GM12874 (cell line): ENCODE data around the gene ATG13.

Experiments used
- TF ChIP-seq, protein P1 (sequence below): IDR thresholded peaks from 2 replicates; pipeline ENCODE4 v1.5.1; 2011; ENCODE audit warnings: low read depth, mild to moderate bottlenecking, control low read depth, low read length, moderate library complexity; ENCODE audit not compliant: insufficient read depth

Gene ATG13

DNA sequence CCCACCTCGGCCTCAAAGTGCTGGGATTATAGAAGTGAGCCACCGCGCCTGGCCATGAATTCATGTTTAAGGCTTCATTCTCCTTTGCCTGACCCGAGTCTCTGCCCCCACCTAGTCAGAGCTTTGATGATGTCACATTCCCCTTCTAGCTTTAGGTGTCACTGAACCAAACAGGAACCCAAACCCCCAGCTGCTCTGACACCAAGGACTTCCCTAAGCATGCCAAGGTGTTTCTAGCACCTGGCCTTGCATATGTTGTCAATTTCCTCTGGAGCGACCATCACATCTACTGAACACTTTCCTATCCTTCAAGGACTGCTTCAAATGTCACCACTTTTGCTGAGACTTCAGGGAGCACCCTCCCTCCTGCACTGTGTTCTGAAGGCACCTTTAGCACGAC, 103.9 kb downstream of the ATG13 start:
- TF ChIP-seq, protein P1, sequence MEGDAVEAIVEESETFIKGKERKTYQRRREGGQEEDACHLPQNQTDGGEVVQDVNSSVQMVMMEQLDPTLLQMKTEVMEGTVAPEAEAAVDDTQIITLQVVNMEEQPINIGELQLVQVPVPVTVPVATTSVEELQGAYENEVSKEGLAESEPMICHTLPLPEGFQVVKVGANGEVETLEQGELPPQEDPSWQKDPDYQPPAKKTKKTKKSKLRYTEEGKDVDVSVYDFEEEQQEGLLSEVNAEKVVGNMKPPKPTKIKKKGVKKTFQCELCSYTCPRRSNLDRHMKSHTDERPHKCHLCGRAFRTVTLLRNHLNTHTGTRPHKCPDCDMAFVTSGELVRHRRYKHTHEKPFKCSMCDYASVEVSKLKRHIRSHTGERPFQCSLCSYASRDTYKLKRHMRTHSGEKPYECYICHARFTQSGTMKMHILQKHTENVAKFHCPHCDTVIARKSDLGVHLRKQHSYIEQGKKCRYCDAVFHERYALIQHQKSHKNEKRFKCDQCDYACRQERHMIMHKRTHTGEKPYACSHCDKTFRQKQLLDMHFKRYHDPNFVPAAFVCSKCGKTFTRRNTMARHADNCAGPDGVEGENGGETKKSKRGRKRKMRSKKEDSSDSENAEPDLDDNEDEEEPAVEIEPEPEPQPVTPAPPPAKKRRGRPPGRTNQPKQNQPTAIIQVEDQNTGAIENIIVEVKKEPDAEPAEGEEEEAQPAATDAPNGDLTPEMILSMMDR = no peak

DNA sequence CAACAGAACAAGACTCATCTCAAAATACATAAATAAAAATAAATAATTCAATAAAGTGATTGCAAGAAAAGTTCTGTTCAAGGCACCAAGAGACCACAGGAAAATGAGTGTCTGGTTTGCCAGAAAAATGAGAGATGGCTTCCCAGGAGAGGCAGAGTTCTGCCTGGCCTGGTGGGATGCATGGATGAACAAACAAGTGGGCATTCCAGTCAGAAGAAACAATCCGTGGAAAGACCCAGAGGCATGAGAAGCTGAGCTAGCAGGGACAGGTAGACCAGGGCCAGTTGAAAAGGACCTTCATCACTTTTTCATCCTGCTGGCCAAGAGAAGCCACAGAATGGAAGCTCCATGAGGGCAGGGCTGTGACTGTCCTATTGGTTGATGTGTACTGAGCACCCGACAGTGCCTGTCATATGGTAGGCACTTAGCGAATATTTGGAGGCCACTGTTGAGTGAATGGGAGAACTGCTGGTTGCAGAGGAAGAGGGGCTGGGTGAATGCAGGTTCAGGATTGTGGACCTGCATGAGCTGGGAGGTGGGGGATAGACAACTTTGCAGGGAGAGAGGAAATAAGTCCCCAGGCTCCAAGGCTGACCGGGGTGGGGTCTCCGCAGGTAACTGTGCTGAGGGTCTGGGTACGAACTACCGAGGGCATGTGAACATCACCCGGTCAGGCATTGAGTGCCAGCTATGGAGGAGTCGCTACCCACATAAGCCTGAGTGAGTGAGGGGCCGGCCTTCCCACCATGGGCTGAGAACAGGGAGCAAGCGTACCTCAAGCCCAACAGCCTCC, 105.4 kb downstream of the ATG13 start:
- TF ChIP-seq, protein P1 = no peak

DNA sequence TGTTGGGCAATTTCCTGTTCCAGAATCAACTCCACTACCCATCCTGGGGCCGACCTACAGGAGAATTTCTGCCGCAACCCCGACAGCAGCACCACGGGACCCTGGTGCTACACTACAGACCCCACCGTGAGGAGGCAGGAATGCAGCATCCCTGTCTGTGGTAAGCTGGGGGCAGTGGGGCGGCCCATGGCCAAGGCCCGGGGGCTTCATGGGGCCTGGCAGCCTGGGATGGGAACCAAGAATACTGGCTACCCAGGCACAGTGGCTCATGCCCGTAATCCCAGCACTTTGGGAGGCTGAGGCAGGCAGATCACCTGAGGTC, 106.0 kb downstream of the ATG13 start:
- TF ChIP-seq, protein P1 = no peak

DNA sequence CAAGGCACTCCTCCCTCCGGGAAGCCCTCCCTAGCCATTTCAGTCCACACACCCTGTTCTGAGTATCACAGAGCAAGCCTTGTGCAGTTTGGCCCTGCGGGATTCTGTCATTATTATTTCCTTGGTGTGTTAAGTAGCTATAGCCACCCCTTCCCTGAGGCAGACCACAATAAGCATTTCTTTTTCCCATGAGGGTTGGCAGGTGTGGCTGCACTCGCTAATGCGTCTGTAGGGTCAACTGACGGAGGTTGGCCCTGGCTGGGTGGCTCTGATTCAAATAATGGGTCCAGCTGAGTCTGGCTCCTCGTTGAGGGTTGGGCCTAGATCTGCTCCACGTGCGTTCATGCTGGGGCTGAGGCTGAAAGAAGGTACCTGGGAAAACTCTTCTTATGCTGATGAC, 106.7 kb downstream of the ATG13 start:
- TF ChIP-seq, protein P1 = no peak
